ENCODE measurements around the gene PROM2.
"Not testable (repeated sequence)": the region's sequence is repeated elsewhere in the genome, so short reads cannot be mapped to it uniquely, and the experiment has no call there.

PROM2 gene

DNA sequence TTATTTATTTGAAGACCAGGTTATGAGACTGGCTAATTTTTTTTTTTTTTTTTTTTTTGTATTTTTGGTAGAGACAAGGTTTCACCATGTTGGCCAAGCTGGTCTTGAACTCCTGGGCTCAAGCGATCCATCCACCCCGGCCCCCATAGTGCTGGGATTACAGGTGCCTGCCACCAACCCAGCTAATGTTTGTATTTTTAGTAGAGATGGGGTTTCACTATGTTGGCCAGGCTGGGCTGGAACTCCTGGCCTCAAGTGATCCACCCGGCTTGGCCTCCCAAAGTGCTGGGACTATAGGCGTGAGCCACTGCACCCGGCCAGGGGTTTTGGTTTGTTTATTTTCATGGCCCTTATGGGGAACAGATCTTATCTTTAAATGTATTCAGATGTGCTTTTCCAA lies 4.5 kb upstream of the PROM2 start:
- DNase-seq = not testable (repeated sequence)

- DNase-seq = no peak
Observed at GRCh38 chr2:95270541-95271081, 3.6 kb upstream of the PROM2 start.

DNA sequence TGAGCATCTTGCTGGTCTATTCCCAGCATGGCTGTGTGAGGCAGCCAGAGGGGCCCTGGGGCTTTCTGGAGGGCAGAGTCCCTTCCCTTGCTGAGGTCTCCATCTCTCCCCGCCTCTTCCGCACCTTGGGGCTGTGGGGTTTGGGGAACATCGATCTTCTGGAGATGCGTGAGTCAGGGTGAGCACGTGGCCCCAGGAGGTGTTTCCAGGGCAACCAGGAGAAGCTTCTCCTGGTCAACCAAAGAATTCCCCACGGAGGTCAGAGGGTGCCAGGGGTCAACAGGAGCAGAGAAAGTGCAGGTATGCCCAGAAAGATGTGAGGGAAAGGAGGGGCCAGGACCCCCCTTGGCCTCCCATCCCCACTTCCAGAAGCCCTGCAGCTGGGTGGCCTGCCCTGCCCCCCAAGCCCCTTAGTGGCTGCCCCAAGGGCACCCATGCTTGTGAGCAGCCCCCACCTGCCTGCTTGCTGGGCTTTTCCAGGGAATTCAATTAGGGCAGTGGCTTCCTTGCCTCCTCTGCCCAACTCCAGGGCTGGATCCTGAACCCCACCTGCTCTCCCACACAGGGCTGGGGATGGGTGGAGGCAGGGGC lies 2.8 kb upstream of the PROM2 start:
- no peak for DNase-seq

- DNase-seq = no peak
Observed at GRCh38 chr2:95272299-95272751, 1.9 kb upstream of the PROM2 start.

GRCh38 chr2:95272781-95273180 lies 1.5 kb upstream of the PROM2 start:
- DNase-seq = no peak

- DNase-seq = no peak
Observed at GRCh38 chr2:95273566-95274290, 521 bp upstream of the PROM2 start.

DNA sequence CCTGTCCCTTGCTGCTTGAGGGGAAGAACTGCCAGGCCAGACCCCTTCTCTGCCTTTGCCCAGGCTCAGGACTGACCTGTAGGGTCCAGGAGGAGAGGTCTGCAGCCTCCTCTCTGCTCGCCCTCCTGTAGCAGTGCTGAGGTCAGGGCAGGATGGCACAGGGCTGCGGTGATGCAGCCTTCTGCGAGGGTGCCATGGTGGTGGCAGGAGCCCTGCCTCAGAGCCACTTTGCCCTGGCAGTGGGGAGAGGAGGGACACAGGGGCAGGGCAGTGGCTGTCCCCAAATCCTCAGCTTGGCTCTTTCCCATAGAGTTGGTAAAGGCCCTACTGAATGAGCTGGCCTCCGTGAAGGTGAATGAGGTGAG lies 884 bp downstream of the PROM2 start:
- no peak for DNase-seq

- DNase-seq = no peak
Observed at GRCh38 chr2:95275601-95276243, 1.5 kb downstream of the PROM2 start.

GRCh38 chr2:95276244-95276887 lies 2.1 kb downstream of the PROM2 start:
- DNase-seq = no peak

GRCh38 chr2:95276888-95277245 lies 2.6 kb downstream of the PROM2 start:
- no peak for DNase-seq

GRCh38 chr2:95277246-95277906 lies 3.1 kb downstream of the PROM2 start:
- no peak for DNase-seq

DNA sequence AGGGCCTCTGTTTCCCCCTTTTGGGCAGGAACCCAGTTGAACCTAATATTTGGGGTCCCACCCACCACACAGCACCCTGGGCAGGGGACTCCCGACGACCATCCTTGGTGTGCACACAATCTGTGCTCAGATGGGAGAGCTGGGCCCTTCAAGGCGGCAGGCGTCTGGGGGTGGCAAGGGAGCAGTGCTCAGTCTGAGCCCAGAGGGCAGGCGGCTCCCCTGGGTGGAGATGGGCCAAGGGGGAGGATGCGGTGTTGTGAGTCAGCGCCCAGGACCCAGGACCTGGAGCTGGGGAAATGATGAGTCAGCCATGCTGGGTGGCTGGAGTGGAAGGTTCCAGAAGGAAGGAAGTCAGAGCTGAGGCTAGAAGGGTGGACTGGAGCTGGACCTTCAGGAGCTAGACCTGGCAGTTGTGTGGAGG lies 3.8 kb downstream of the PROM2 start:
- no peak for DNase-seq

DNA sequence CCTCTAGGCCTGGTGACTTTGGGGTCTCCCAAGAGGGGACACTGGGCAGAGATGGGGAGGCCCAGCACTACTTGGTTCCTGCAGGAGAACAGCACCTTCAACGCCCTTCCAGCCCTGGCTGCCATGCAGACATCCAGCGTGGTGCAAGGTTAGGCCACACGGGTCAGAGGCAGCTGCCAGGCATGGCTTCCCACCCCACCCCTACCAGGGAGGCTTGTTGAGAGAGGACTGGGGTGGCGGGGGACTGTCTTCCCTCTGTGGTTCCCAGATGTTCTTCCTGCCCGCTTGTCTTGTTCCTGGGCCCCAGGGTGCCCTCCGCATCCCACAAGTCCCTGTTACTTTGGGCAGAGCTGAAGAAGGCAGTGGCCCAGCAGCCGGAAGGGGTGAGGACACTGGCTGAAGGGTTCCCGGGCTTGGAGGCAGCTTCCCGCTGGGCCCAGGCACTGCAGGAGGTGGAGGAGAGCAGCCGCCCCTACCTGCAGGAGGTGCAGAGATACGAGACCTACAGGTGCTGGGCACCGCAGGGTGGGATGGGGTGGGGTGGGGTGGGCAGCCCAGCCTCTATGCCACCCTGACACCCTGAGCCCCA lies 4.5 kb downstream of the PROM2 start:
- no peak for DNase-seq

DNA sequence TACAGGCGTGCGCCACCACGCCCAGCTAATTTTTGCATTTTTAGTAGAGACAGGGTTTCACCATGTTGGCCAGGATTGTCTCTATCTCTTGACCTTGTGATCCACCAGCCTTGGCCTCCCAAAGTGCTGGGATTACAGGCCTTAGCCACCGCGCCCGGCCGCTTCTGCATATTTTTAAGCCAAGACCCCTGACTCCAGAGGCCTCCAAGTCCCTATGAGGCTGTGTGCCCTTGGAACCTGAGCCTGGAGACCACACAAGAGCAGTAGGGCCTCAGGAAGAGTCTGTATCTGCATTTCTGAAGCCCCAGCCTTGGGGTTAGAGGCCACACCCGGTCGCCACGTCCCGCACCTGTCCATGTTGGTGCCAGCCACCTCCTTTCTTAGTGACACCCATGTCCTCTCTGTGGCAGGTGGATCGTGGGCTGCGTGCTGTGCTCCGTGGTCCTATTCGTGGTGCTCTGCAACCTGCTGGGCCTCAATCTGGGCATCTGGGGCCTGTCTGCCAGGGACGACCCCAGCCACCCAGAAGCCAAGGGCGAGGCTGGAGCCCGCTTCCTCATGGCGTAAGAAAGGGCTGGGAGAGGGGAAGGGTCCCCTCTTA lies 5.3 kb downstream of the PROM2 start:
- DNase-seq = no peak

DNA sequence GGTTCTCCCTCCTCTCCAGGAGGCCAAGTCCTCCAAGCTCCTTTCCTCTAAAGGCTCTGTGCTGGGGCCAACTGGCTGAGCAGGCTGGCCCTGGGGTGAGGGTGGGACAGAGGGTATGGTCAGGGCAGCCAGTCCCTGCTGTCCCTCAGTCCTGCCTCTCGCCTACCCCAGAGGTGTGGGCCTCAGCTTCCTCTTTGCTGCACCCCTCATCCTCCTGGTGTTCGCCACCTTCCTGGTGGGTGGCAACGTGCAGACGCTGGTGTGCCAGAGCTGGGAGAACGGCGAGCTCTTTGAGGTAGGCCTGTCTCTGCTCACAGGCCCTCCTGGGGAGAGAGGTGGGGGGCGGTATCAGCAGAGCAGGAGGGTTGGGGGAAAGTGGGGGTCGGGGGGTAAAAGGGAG lies 6.8 kb downstream of the PROM2 start:
- DNase-seq = no peak

- no peak for DNase-seq
Observed at GRCh38 chr2:95281786-95282185, 7.5 kb downstream of the PROM2 start.

DNA sequence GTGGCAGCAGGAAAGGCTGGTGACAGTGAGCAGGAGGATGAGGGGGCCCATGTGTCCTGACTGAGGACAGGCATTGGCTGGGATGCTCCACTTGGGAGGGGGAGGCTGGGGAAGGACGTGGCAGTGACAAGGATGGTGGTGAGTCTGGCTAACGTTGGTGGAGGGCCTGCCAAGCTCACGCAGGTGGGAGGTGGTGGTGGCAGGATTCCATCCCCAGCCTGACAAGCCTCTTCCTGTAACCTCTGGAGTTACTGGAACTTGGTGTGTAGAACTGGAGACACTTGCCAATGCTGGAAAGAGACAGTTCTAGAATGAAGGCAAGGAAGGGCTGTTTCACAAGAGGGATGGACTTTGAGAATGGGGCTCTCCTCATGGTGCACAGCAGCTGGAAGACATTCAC lies 8.2 kb downstream of the PROM2 start:
- no peak for DNase-seq

GRCh38 chr2:95283562-95283961 lies 9.3 kb downstream of the PROM2 start:
- DNase-seq = no peak

GRCh38 chr2:95284886-95285541 lies 10.8 kb downstream of the PROM2 start:
- DNase-seq = no peak

GRCh38 chr2:95285542-95285932 lies 11.3 kb downstream of the PROM2 start:
- DNase-seq = no peak

DNA sequence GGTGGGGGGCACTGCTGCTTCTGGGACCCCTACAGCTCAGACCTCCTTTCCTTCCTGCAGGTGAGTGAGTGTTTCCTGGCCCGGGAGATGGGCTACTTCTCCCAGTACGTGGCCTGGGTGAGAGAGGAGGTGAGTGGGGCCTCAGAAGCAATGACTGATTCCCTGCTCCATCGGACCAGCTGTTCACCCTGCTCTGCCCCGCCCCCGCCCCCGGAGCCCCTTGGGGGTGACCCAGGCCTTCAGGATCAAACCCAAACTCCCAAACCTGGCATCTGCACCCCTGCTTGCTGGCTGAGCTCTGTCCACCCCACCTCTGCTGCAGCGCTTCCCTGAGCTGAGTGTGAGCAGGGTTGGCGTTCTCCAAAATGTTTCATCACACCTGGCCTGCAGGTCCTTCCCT lies 13.1 kb downstream of the PROM2 start:
- no peak for DNase-seq

- DNase-seq = no peak
Observed at GRCh38 chr2:95287806-95288205, 13.6 kb downstream of the PROM2 start.
